Measurements from ENCODE around the gene KCTD10. TPM values are rescaled to one million over a fixed set of nuclear protein-coding genes. Genes with fewer than 3 reads are reported as not detected.

KCTD10 gene, protein sequence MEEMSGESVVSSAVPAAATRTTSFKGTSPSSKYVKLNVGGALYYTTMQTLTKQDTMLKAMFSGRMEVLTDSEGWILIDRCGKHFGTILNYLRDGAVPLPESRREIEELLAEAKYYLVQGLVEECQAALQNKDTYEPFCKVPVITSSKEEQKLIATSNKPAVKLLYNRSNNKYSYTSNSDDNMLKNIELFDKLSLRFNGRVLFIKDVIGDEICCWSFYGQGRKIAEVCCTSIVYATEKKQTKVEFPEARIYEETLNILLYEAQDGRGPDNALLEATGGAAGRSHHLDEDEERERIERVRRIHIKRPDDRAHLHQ
- 73.7 TPM for total RNA-seq

GRCh38 chr12:109477185-109477962, at the start of gene KCTD10, which contains the start of gene UBE3B:
KCTD10 (minus strand) TSS chr12:109477300; CDS start chr12:109477262, 38 bp downstream.
UBE3B (plus strand) TSS chr12:109477634; CDS start chr12:109483552, 5,918 bp downstream.

Other genes with a start within 250 kb of the KCTD10 start
- gene FOXN4, start 168.0 kb downstream of the KCTD10 start, total RNA-seq = 0.29 TPM
- 0.53 TPM for gene MYO1H, start 129.4 kb downstream of the KCTD10 start, total RNA-seq
- 64.2 TPM for gene UBE3B, start 334 bp upstream of the KCTD10 start, total RNA-seq
- gene MMAB, start 96.2 kb upstream of the KCTD10 start, total RNA-seq = 23.8 TPM
- 19.0 TPM for gene MVK, start 96.5 kb upstream of the KCTD10 start, total RNA-seq
- gene FAM222A, start 236.5 kb upstream of the KCTD10 start, total RNA-seq = 5.0 TPM

Data from metanephros (tissue), 1 donor.